Natural killer cell (primary cell): ENCODE results near the gene GSTT2. TPM values are rescaled to one million over a fixed set of nuclear protein-coding genes. Genes with fewer than 3 reads are reported as not detected.

Experiments used
- ATAC-seq, 3 donors: fragments of 150-1000 bp in 2 of 3; fragments of 200-7000 bp in 1 of 3; cut with Tn5 transposase; 1 replicate in 1 of 3; 2 replicates in 2 of 3; pipeline ENCODE4 v1.10.0; 2021; ENCODE audit warnings: mild to moderate bottlenecking in 2 of 3, moderate library complexity in 2 of 3
- DNase-seq, 2 donors: peaks; one replicate each; pipeline versions ENCODE4 v3.0.0 to v3.0.0-alpha.2; 2013 to 2021; ENCODE audit warnings: mixed read lengths in 1 of 2
- H3K27ac ChIP-seq: one replicate; pipeline ENCODE4 v1.5.1; 2013; ENCODE audit warnings: mild to moderate bottlenecking, low read length
- H3K27me3 ChIP-seq: one replicate; pipeline ENCODE4 v1.6.1; 2013; ENCODE audit warnings: low read length; ENCODE audit not compliant: control insufficient read depth, insufficient read depth
- H3K36me3 ChIP-seq: one replicate; pipeline ENCODE4 v1.6.1; 2013; ENCODE audit warnings: low read length; ENCODE audit not compliant: control insufficient read depth, insufficient read depth
- H3K4me1 ChIP-seq: one replicate; pipeline ENCODE4 v1.6.1; 2013; ENCODE audit warnings: low read length; ENCODE audit not compliant: control insufficient read depth, insufficient read depth
- H3K4me3 ChIP-seq: one replicate; pipeline ENCODE4 v1.5.1; 2013; ENCODE audit warnings: low read length
- H3K9me3 ChIP-seq: one replicate; pipeline ENCODE4 v1.6.1; 2013; ENCODE audit warnings: low read length; ENCODE audit not compliant: control insufficient read depth, insufficient read depth
- H3K27ac Mint-ChIP-seq, 2 donors: one replicate each; pipeline ENCODE4 v1.8.0; 2022; ENCODE audit warnings: mild to moderate bottlenecking in 2 of 2, mixed read lengths in 2 of 2, moderate library complexity in 1 of 2
- H3K27me3 Mint-ChIP-seq, 2 donors: one replicate each; pipeline ENCODE4 v1.8.0; 2022; ENCODE audit warnings: low read depth in 2 of 2, mixed read lengths in 2 of 2
- H3K36me3 Mint-ChIP-seq: one replicate; pipeline ENCODE4 v1.8.0; 2022; ENCODE audit warnings: mixed read lengths
- H3K4me1 Mint-ChIP-seq, 2 donors: one replicate each; pipeline ENCODE4 v1.8.0; 2022; ENCODE audit warnings: mixed read lengths in 2 of 2
- H3K4me3 Mint-ChIP-seq: one replicate; pipeline ENCODE4 v1.8.0; 2022; ENCODE audit warnings: mild to moderate bottlenecking, moderate library complexity, mixed read lengths
- H3K9me3 Mint-ChIP-seq, 2 donors: one replicate each; pipeline ENCODE4 v1.8.0; 2022; ENCODE audit warnings: mixed read lengths in 2 of 2
- WGBS: methylation state at CpG from one replicate; pipeline ENCODE4 v1.1.7; 2013; ENCODE audit warnings: missing lambda C conversion rate; ENCODE audit not compliant: insufficient coverage; 5-methylcytosine and 5-hydroxymethylcytosine counted together
- intact Hi-C: fragments of 100-400 bp; cut with micrococcal nuclease; formaldehyde crosslinking; loops from one replicate; pipeline ENCODE4 v1.14.2; 2022
- total RNA-seq, 4 donors: library from RNA; stranded (reverse); fragments of 120-200 nt in 1 of 4; gene quantifications; one replicate each; pipeline versions ENCODE4 v1.2.3 to v1.2.4, GENCODE V29; 2013 to 2022
- TF ChIP-seq, protein P1 (sequence below): fragments of 200-600 bp; IDR thresholded peaks from one replicate; pipeline ENCODE4 v1.8.0; 2022; ENCODE audit warnings: antibody characterized with exemption

GSTT2 gene
- total RNA-seq, 3 donors from 2014 or later (not counting 1 experiment from before 2014, with no cell fraction given) = not detected

DNA sequence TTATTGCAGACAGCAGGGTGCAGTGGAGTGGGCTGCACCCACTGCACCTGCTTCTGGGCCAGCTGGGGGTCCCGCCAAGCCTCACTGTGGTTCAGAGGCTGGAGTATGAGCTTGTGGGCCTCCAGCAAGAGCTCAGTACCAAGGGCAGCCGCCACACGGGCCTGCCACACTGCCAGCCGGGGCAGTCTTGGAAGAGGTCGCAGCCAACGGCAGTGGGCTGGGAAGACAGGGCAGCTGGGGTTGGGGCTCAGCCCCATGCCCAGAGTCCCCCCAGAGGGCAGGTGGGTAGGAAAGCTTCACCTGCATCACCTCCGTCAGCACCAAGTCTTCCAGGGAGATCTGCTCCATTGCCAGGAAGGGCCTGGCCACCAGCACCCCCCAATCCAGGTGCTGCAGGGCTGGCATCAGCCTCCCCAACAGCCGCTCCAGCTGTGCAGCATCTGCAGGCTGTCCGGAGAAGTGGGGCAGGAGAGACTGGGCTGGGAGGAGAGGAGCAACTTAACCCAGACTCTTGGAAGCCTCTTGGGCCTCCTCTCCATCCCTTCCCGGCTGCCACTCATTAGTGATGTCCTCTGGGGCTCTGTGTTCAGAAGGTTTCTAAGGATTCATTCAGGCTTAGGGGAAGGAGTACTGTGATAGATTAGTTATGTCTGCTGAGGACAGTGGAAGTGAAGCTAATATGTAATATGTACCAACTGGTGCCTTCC is 26.4 kb downstream of the GSTT2 start:
- intact Hi-C loops = no loop called here
- ATAC-seq = no peak
- 83% methylated on average over 10 of the region's 10 CpGs for WGBS

DNA sequence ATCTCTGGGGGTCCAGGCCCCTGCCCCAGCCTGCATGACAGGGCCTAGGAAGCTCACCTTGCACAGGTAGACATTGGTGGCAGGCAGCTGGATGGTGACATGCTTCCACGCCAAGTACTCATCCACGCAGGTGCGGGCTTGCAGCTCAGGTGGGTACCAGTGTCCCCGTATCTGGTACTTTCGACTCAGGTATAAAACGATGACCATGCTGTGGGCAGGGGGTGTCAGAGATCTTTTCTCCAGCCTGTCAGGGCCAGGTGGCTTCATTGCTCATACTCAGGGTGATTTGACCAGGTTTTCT is 26.9 kb downstream of the GSTT2 start:
- no peaks in the 10 kb centered on the region for H3K36me3 ChIP-seq
- H3K27ac Mint-ChIP-seq = no peak overlapping the region
- intact Hi-C loops = no loop called here
- no peaks in the 10 kb centered on the region for H3K9me3 Mint-ChIP-seq
- H3K27me3 Mint-ChIP-seq = peaks cover 0 to 4% of the 10 kb centered on the region in 2 donors
- H3K9me3 ChIP-seq = no peaks in the 10 kb centered on the region
- no peak for DNase-seq
- TF ChIP-seq, protein P1, sequence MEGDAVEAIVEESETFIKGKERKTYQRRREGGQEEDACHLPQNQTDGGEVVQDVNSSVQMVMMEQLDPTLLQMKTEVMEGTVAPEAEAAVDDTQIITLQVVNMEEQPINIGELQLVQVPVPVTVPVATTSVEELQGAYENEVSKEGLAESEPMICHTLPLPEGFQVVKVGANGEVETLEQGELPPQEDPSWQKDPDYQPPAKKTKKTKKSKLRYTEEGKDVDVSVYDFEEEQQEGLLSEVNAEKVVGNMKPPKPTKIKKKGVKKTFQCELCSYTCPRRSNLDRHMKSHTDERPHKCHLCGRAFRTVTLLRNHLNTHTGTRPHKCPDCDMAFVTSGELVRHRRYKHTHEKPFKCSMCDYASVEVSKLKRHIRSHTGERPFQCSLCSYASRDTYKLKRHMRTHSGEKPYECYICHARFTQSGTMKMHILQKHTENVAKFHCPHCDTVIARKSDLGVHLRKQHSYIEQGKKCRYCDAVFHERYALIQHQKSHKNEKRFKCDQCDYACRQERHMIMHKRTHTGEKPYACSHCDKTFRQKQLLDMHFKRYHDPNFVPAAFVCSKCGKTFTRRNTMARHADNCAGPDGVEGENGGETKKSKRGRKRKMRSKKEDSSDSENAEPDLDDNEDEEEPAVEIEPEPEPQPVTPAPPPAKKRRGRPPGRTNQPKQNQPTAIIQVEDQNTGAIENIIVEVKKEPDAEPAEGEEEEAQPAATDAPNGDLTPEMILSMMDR = no peak
- ATAC-seq = no peak
- 89% methylated on average over 6 of the region's 6 CpGs for WGBS
- peaks cover 10% of the 10 kb centered on the region for H3K4me1 ChIP-seq
- no peak overlapping the region for H3K27ac ChIP-seq
- H3K36me3 Mint-ChIP-seq = no peaks in the 10 kb centered on the region
- peaks cover 3% of the 10 kb centered on the region for H3K27me3 ChIP-seq
- no peak overlapping the region for H3K4me3 Mint-ChIP-seq
- no peak overlapping the region for H3K4me3 ChIP-seq
- H3K4me1 Mint-ChIP-seq = peaks cover 13 to 18% of the 10 kb centered on the region in 2 donors

More for the DNA sequence above, 26.4 kb downstream of the GSTT2 start:
- peaks cover 3% of the 10 kb centered on the region for H3K27me3 ChIP-seq
- no peaks in the 10 kb centered on the region for H3K9me3 Mint-ChIP-seq
- no peak for DNase-seq
- no peak overlapping the region for H3K4me3 Mint-ChIP-seq
- H3K27me3 Mint-ChIP-seq = peaks cover 0 to 4% of the 10 kb centered on the region in 2 donors
- peaks cover 5% of the 10 kb centered on the region for H3K4me1 ChIP-seq
- H3K9me3 ChIP-seq = no peaks in the 10 kb centered on the region
- TF ChIP-seq, protein P1 = no peak
- no peak overlapping the region for H3K27ac Mint-ChIP-seq
- H3K36me3 Mint-ChIP-seq = no peaks in the 10 kb centered on the region
- no peak overlapping the region for H3K27ac ChIP-seq
- H3K4me1 Mint-ChIP-seq = peaks cover 7 to 13% of the 10 kb centered on the region in 2 donors
- no peaks in the 10 kb centered on the region for H3K36me3 ChIP-seq
- no peak overlapping the region for H3K4me3 ChIP-seq

DNA sequence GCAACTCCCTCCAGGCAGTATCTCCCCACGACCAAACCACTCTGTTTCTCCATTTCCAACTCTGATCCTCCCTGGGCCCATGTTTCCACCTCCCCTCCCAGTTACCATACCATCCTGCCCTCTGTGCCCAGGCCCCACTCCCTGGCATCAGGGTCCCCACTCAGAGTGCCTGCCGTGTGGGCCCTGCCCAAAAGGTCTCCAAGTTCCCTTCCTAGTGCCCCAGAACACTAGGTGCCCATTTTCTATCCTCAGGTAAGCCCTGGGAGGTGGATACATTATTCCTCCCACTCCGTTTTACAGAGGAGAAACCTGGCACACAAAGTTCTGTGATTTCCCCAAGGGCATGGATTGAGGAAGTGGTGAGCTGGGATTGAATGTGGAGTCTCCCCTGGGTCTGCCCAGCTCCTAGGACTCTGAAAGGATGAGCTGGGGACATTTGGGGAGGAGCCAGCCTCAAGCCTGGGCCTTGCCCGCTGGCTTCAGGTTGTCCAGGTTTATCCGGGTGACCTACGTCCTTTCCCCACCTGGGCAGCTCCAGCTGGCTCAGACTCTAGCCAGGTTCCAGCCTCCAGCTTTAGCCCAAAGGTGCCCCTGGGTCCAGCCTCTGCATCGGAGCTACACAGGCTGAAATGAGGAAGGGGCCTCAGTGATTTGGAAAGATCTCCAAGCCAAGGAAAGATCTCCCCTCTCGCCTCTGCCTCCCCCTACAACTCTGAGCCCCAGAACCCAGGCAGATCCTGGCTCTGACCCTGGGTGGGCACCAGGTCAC is 27.5 kb downstream of the GSTT2 start:
- Histone ChIP-seq H3K4me3 (no peak overlapping the region), H3K36me3 (no peaks in the 10 kb centered on the region), H3K9me3 (no peaks in the 10 kb centered on the region), H3K27ac (no peak overlapping the region), H3K27me3 (peaks cover 3% of the 10 kb centered on the region), H3K4me1 (peaks cover 13% of the 10 kb centered on the region)
- intact Hi-C loops = no loop called here
- DNase-seq = no peak
- H3K27ac Mint-ChIP-seq = no peak overlapping the region
- H3K27me3 Mint-ChIP-seq = no peaks in the 10 kb centered on the region
- ATAC-seq = no peak
- no peaks in the 10 kb centered on the region for H3K36me3 Mint-ChIP-seq
- 84% methylated on average over 8 of the region's 8 CpGs for WGBS
- H3K4me1 Mint-ChIP-seq = peaks cover 13 to 19% of the 10 kb centered on the region in 2 donors
- no peaks in the 10 kb centered on the region for H3K9me3 Mint-ChIP-seq
- H3K4me3 Mint-ChIP-seq = no peak overlapping the region
- TF ChIP-seq, protein P1 = no peak
